HG03571 (cell line): ENCODE data around the gene NCBP3.
"Not testable (repeated sequence)": the region's sequence is repeated elsewhere in the genome, so short reads cannot be mapped to it uniquely, and the experiment has no call there.

Experiments
- ATAC-seq: cut with Tn5 transposase; IDR thresholded peaks from one replicate; pipeline ENCODE4 v1.9.1; 2021; ENCODE audit not compliant: unreplicated experiment

NCBP3 gene

GRCh38 chr17:3794557-3795389 is 51.3 kb downstream of the NCBP3 start:
- no peak for ATAC-seq

DNA sequence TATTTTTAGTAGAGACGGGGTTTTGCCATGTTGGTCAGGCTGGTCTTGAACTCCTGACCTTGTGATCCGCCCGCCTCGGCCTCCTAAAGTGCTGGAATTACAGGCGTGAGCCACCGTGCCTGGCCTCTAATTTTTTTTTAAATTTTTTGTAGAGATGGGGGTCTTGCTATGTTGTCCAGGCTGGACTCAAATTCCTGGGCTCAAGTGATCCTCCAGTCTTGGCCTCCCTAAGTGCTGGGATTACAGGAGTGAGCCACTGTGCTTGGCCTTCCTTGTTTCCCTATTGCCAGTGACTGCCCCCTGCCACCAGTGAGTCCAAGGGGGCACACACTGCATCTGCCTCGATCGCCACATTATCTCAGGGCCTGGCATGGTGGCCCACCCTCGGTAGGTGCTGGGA is 51.9 kb downstream of the NCBP3 start:
- ATAC-seq, result not testable (repeated sequence)

GRCh38 chr17:3793258-3793657 is 52.8 kb downstream of the NCBP3 start:
- not testable (repeated sequence) for ATAC-seq

DNA sequence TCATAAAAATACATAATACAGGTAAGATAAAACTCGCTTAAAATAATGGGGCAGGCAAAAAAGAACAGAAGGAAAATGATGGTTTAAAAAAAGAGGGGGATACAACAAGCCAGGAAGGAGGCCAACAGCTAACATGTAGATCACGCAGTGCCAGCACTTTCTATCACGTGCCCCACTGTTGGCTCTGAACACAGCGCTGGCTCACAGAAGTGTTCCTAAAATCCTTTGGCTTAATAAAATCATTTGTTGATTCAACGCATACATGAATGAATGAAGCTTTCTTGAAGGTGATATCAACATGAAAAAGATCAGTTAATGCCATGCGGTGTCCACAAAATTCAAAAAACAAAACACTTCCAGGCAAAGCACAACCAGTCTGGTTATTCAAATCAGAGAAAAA is 53.6 kb downstream of the NCBP3 start:
- ATAC-seq, result no peak

DNA sequence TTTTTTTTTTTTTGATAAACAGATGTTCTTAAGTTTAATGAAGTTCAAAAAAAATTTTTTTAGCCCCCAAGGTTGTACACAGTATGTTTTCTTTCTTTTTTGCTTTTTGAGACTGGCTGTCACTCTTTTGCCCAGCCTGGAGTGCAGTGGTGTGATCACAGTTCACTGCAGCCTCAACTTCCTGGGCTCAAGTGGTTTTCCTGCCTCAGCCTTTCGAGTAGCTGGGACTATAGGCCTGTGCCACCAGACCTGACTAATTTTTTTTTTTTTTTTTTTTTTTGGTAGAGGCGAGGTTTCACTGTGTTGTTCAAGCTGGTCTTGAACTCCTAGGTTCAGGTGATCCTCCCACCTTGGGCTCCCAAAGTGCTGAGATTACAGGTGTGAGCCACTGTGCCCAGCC is 57.8 kb downstream of the NCBP3 start:
- ATAC-seq, result no peak

GRCh38 chr17:3785323-3785722 is 60.7 kb downstream of the NCBP3 start:
- not testable (repeated sequence) for ATAC-seq

- ATAC-seq, result no peak
These were observed 63.3 kb downstream of the NCBP3 start for GRCh38 chr17:3782751-3783150.

DNA sequence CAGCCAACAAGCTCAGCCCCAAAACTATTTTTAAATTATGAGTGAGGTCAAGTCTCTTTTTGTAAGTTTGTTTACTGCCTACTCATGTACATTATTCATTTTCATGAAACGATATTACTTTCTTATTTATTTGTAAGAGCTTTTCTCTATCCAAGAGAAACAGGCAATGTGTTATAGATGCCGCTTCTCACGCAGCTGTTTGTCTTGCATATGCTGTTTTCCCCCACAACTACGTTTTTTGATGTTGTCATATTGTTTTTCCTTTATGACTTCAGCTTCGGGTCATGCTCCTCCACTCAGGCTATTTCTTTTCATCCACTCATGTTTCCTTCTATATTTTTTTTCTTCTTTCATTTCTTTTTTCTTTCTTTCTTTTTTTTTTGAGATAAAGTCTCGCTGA is 65.1 kb downstream of the NCBP3 start:
- no peak for ATAC-seq

DNA sequence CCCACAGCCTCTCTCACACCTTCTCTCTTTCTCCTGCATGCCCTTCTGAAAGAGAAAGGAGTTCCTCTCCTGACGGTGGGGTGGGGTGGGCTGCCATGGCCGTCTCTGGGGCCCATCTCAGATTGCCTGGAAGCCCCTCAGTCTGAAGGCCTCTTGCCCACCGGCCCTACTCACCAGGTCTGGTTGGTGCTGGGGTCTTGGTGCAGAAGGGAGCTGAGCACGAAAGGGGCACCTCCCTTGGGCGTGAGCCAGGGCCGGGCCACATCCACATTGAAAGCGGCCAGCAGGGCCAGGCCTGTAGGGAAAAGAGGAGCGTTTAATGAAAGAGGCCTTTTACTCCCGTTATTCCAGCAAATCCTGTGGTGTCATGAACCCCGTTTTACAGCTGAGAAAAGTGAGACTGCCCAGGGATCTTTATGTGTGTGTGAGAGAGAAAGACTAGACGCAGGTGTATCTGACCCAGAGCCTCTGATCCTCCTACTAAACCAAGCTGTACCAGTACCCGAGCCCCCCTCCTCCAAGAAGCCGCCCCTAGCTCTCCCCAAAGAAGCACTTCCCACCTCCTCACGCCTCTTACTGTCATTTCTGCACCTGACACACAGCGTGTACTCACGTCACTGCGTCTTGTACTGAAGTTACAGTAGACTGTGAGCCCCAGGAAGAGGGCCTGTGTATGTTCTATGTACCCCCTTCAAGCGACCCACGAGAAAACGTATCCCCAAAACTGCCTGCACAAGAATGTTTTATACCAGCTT is 68.5 kb downstream of the NCBP3 start:
- no peak for ATAC-seq

GRCh38 chr17:3773966-3774365 is 72.1 kb downstream of the NCBP3 start:
- no peak for ATAC-seq

DNA sequence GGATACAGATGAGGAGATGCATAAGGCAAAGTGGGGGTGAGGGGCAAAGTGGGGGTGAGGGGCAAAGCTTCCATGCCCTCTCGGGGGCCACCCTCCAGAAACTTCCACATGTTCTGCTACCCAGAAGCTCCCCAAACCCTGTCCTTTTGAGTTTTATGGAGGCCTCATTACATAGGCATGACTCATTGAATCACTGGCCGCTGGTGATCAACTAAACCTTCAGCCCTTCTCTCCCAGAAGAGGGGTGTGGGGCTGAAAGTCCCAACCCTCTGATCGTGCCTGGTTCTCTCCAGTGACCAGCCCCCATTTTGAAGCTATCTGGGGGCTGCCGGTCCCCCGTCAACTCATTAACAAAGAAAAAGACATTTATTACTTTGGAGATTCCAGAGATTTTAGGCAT is 72.5 kb downstream of the NCBP3 start:
- ATAC-seq, result no peak

DNA sequence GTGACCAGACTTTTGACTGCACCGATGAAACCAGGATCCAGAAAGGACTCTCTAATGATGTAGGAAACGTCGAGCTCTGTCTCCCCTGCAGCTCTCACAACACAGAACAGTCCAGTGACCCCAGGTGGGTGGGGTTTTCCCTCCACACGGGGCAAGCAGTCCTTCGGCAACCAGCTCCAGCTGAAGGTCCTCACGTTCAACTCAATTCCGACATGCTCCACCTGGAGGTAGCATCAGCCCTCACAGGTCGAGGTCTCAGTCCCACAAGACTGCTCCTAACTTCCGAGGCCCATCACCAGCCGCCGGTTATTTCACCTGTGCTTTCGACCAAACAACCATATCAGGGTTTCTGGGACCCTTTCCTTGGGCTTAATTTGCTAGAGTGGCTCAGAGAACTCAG is 73.3 kb downstream of the NCBP3 start:
- ATAC-seq, result no peak

GRCh38 chr17:3771140-3771539 is 74.9 kb downstream of the NCBP3 start:
- ATAC-seq, result no peak

DNA sequence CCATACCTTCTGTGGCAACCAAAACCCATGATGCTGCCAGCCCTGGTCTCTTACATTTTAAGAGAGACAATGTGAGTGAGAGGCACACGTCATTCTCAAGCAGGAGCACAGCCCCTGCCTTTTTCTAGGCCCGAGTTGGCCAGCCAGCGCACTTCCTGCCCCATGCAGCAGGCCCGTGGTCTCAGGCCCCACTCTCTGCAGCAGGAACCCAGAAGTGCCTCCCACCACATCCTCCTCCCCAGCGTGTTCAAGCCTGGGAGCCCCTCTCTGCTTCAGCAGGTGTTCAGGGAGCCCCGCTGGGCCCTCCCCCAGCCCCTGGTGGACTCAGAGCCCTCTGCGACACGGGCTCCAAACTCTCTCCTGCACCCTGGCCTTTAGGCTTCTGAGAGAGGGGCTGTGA is 75.6 kb downstream of the NCBP3 start:
- no peak for ATAC-seq

- no peak for ATAC-seq
These were observed 77.3 kb downstream of the NCBP3 start for GRCh38 chr17:3768769-3769168.

DNA sequence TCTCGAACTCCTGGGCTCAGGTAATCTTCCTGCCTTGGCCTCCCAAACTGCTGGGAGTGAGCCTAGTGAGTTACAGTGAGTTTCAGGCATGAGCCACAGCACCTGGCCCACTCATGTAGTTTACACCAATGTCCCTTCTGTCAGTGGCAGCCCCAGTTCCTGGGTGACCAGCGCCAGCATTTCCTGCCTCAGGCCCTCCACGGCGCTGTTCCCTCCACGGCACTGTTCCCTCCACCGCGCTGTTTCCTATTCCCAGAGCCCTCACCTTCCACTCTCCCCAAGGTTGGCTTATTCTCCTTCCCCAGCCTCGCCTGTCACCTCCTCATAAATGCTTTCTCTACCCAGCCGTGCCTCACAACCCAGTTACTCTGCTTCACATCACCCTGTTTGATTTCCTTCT is 77.7 kb downstream of the NCBP3 start:
- ATAC-seq, result no peak

DNA sequence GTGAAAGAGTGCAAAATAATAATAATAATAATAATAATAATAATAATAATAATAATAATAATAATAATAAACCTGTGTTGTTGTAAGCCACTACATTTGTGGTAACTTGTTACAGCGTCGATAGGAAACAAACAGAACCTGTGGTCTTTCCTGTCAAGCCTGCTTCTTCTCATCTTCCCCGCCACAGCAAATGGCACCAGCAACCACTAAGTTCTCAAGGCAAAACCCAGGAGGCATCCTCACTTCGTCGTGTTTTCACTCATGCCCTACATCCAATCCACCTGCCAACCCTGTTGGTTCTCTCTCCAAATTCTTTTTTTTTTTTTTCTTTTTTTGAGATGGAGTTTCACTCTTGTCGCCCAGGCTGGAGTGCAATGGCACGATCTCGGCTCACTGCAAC is 79.3 kb downstream of the NCBP3 start:
- ATAC-seq, result no peak

DNA sequence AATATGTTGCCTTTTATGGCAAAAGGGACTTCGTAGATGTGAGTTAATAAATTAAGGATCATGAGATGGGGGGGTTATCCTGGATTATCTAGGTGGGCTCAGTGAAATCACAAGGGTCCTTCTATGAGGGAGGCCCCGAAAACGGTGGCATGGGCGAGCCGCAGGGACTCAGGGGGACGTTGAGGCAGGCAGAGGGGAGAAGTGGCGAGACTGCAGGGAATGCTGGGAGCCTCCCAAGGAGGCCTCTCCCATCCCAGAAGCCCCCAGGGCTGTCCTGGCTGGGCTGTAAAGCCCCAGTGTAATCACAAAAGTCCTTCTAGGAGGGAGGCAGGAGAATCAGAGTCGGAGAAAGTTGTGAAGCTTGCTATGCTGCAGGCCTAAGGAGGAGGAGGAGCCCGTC is 80.1 kb downstream of the NCBP3 start:
- no peak for ATAC-seq

DNA sequence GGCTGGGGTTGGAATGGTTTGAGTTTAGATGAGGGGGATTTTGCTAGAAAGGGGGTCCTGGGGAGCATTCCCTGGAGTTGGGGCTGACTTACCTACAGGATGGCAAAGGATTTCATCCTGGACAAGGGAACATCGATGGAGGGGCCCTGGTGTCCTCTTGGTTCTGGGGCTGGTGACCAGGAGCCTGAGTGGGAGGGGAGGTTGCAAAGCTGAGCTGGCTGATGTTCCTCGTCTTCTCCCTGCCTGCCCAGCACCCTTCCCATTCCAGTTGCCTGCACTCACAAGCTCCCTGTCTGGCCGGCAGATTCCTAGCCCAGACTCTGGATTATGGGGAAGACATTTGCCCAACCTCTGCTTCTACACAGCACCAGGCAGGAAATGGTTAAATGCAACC is 82.3 kb downstream of the NCBP3 start:
- no peak for ATAC-seq

DNA sequence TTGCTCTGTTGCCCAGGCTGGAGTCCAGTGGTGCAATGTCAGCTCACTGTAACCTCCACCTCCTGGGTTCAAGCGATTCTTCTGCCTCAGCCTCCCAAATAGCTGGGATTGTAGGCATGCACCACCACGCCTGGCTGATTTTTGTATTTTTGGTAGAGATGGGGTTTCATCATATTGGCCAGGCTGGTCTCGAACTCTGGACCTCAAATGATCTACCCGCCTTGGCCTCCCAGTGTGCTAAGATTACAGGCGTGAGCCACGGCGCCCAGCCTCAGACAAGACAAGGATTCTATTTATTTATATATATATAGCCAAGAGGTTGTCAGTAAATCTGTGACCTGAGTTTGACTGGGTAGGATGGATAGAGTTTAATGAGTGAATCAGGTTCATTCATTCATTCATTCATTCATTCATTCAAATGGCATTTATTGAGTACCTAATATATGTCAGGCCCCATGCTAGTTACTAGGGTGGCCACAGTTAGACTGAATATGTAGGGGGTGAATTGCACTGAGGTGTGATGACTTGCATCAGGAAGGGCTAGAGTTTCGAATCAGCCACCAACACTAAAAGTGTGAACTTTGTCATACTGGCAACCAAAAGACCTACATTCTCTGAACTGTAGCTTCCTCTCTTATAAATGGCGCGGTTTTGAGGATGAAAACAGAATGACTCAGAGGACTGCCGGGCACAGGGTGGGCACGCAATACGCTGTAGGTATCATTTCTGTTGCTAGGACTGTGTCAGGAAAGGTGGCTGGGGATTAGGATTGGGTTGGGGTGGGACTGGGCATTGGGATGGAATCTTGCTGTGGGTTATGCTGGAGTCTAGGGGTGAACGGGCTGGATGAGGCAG is 82.9 kb downstream of the NCBP3 start:
- ATAC-seq, result peak; percentile 65

DNA sequence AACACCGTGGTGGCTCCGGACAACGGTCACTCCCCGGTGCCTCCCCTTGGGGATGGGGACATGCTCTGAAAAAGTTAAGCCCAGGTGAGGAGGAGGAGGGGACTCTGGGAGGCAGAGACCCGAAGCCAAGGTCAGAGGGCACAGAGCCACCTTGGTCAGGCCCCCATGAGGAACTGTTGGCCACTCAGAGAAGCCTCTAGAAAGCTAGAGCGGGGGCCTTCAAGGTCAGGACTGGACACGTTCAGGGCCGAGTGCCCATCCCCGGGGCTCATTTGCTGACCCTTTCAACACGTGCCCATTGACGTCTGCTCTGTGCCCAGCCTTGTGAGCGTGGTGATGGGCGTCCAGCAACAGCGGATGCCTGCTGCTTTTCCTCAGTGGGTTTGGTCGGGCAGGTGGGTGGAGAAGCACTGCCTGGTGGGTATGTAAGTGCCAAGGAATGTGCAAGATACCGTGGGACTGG is 84.1 kb downstream of the NCBP3 start:
- ATAC-seq, result no peak
